Astrocyte of the cerebellum (primary cell): ENCODE data around the gene XYLB.

ENCODE experiments used
- DNase-seq: peaks from one replicate; pipeline ENCODE4 v3.0.0-alpha.2; 2011; ENCODE audit warnings: low read depth
- H3K4me3 ChIP-seq: 2 replicates; pipeline ENCODE4 v1.5.1; 2011; ENCODE audit warnings: mild to moderate bottlenecking, low read depth, low read length, moderate library complexity
- in situ Hi-C: cut with HindIII; loops from 2 replicates; pipeline ENCODE4 v1.10.0; 2017; ENCODE audit warnings: low sequenced_read_pairs
- TF ChIP-seq, protein P1 (sequence below): IDR thresholded peaks from 2 replicates; pipeline ENCODE4 v1.5.1; 2012; ENCODE audit warnings: low read length, low read depth, moderate library complexity, mild to moderate bottlenecking; ENCODE audit errors: missing control alignments

XYLB gene

DNA sequence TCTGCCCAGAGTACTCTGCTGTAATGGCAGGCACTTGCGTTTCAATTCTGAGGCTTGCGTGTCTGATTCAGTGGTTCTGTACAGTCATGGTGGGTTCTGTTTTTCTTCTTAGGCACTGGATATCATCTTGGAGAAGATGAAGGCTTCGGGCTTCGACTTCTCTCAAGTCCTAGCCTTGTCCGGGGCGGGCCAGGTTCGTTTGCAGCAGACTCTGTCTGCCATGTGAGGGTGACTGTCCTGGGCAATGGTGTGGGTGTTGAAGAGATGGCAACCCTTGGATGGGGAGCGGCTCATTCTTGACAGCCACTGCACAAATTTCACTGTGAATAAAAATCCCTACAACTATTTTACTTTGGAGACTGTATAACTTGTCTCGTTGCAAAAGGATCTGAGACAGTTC is 16.2 kb downstream of the XYLB start:
- in situ Hi-C loops = no loop called here
- H3K4me3 ChIP-seq = no peak overlapping the region
- TF ChIP-seq, protein P1, sequence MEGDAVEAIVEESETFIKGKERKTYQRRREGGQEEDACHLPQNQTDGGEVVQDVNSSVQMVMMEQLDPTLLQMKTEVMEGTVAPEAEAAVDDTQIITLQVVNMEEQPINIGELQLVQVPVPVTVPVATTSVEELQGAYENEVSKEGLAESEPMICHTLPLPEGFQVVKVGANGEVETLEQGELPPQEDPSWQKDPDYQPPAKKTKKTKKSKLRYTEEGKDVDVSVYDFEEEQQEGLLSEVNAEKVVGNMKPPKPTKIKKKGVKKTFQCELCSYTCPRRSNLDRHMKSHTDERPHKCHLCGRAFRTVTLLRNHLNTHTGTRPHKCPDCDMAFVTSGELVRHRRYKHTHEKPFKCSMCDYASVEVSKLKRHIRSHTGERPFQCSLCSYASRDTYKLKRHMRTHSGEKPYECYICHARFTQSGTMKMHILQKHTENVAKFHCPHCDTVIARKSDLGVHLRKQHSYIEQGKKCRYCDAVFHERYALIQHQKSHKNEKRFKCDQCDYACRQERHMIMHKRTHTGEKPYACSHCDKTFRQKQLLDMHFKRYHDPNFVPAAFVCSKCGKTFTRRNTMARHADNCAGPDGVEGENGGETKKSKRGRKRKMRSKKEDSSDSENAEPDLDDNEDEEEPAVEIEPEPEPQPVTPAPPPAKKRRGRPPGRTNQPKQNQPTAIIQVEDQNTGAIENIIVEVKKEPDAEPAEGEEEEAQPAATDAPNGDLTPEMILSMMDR = no peak
- no peak for DNase-seq

DNA sequence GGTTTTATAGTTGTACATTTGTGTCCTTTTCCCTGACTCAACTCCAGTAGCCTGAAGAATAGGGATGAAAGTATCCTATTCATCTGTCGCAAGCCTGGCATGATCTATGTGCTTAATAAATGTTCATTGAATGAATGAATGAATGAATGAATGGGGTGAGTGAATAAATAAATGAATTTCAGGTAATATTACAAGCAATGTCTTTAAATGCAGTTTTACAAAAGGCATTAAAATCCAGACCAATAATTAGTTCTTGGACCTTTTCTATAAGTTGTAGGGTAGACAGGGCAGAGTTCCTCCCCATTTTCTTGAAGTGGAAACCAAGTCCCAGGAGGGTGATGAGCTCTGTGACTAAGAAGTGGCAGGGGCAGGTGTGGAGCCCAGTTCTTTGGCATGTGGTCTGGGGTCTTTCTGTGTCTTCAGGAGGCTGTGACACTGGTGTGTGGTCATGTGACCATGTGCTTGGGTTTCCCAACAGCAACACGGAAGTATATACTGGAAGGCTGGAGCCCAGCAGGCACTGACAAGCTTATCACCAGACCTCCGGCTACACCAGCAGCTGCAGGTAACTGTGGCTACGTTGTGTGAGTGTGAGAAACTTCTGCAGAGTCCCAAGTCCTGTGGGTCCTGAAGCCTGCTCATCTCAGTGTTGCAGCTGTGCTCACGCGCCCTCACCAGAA is 18.3 kb downstream of the XYLB start:
- DNase-seq = no peak
- TF ChIP-seq, protein P1 = no peak
- no peak overlapping the region for H3K4me3 ChIP-seq
- in situ Hi-C loops = loop anchor here (5.0 kb wide), 1 partner anchor 58 kb away; no protein-coding TSS in a partner anchor

DNA sequence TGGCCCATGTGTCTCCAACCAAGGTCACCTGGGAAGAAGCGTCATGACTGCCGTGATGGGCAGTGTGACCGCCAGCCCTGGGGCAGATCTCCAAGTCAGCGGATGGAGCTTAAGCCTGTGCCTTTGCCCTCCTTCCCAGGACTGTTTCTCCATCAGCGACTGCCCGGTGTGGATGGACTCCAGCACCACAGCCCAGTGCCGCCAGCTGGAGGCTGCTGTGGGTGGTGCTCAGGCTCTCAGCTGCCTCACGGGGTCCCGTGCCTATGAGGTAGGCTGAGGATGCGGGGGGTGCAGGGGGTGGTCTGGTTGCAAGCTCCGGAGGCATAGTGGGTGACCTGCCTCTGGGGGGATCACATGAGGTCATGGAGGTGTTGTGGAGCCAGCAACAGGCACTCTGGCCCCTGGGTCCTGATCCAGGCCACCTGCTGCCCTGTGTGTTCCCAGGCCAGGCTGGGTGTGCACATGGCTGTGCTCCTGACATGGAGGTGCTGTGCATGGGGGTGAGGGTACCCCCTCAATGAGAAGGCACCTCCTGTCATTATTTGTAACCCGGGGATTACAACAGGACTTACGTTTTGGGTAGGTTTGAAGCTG is 19.0 kb downstream of the XYLB start:
- TF ChIP-seq, protein P1 = no peak
- no peak overlapping the region for H3K4me3 ChIP-seq
- in situ Hi-C loops = loop anchor here (5.0 kb wide), 1 partner anchor 58 kb away; no protein-coding TSS in a partner anchor
- DNase-seq = no peak

DNA sequence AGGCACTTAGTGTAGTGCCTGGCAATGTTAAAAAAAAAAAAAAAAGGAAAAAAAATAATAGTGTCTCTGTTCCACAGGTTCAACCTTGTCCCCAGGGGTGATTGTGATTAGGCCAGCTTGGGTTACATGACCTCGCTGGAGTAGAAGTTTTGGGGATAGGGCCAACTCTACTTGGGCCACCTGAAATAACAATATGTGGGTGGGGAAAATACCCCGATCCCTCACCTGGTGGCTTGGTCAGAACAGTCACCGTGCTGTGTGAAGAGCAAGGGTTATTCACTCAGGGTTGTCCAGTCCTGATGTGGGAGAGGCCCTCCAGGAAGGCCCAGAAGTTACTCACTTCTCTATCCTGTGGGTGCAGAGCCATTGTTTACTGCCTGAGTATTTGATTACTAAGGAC is 19.5 kb downstream of the XYLB start:
- TF ChIP-seq, protein P1 = no peak
- in situ Hi-C loops = loop anchor here (5.0 kb wide), 1 partner anchor 59 kb away; no protein-coding TSS in a partner anchor
- no peak for DNase-seq
- H3K4me3 ChIP-seq = no peak overlapping the region

DNA sequence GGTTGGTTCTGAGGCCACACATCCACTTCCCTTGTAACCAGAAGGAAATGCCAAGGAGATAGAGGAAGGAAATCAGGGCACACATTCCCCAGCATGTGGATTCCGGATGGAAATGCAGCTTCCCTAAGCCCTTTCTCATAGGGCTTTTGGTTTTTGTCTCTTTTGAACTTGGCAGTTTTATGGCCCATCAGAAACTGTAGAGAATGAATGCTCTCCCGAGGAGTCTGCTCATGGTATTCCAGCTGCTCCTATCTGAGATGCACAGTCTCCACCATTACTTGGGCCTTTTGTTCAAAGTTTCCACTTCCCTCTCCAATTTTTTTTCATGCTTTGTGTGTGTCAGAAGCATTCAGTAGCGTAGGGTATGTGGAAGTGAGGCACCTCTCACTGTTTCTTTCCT is 21.2 kb downstream of the XYLB start:
- no peak overlapping the region for H3K4me3 ChIP-seq
- DNase-seq = no peak
- TF ChIP-seq, protein P1 = no peak
- in situ Hi-C loops = loop anchor here (5.0 kb wide), 1 partner anchor 60 kb away; no protein-coding TSS in a partner anchor

DNA sequence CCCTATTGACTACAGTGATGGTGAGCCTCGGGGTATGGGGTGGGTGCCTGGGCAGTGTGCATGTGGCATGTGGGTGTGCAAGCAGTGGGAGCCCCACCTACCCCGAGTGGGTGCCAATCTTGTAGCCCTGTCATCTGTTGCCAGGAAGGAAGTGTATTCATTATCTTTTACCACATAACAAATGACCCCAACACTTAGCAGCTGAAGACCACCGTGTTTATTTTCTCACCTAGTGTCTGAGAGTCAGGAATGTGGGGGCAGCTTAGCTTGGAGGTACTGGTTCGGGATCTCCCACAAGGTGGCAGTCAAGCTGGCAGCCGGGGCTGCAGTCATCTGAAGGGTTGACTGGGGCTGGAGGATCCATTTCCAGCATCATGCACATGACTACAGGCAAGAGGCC is 21.7 kb downstream of the XYLB start:
- H3K4me3 ChIP-seq = no peak overlapping the region
- DNase-seq = no peak
- TF ChIP-seq, protein P1 = no peak
- in situ Hi-C loops = loop anchor here (5.0 kb wide), 1 partner anchor 61 kb away; no protein-coding TSS in a partner anchor
